Measurements from ENCODE around the gene TUSC2.

Gene TUSC2

GRCh38 chr3:50327943-50328691 is at the start of gene TUSC2:
TSS of gene TUSC2 (minus strand) at chr3:50328223. CDS start at chr3:50328099, 124 bp downstream.
- peak; percentile 88 to 89 for DNase-seq (ENCODE audit: low read depth in 2 of 2)

GRCh38 chr3:50375258-50375931 is 47.4 kb upstream of the TUSC2 start:
- DNase-seq (ENCODE audit: low read depth in 2 of 2): no peak

GRCh38 chr3:50374363-50375257 is 46.6 kb upstream of the TUSC2 start:
- no peak for DNase-seq (ENCODE audit: low read depth in 2 of 2)

- DNase-seq (ENCODE audit: low read depth in 2 of 2): no peak
Observed at GRCh38 chr3:50373146-50374051, 45.4 kb upstream of the TUSC2 start.

- no peak for DNase-seq (ENCODE audit: low read depth in 2 of 2)
Observed at GRCh38 chr3:50372349-50372748, 44.3 kb upstream of the TUSC2 start.

- no peak for DNase-seq (ENCODE audit: low read depth in 2 of 2)
Observed at GRCh38 chr3:50371133-50371685, 43.2 kb upstream of the TUSC2 start.

GRCh38 chr3:50370594-50370993 is 42.6 kb upstream of the TUSC2 start:
- DNase-seq (ENCODE audit: low read depth in 2 of 2): no peak

- no peak for DNase-seq (ENCODE audit: low read depth in 2 of 2)
Observed at GRCh38 chr3:50369012-50369670, 41.1 kb upstream of the TUSC2 start.

GRCh38 chr3:50365842-50366220 is 37.8 kb upstream of the TUSC2 start:
- DNase-seq (ENCODE audit: low read depth in 2 of 2): no peak

- DNase-seq (ENCODE audit: low read depth in 2 of 2): peak; percentile 91 to 95
Observed at GRCh38 chr3:50365080-50365841, 37.2 kb upstream of the TUSC2 start.

- no peak for DNase-seq (ENCODE audit: low read depth in 2 of 2)
Observed at GRCh38 chr3:50364573-50365079, 36.6 kb upstream of the TUSC2 start.

- DNase-seq (ENCODE audit: low read depth in 2 of 2): no peak
Observed at GRCh38 chr3:50359760-50360110, 31.7 kb upstream of the TUSC2 start.

GRCh38 chr3:50358911-50359759 is 31.1 kb upstream of the TUSC2 start, which contains the start of gene TMEM115:
TSS of gene TMEM115 (minus strand) at chr3:50359521. CDS start at chr3:50359063, 458 bp downstream.
- peak; percentile 82 to 91 for DNase-seq (ENCODE audit: low read depth in 2 of 2)

GRCh38 chr3:50358355-50358910 is 30.4 kb upstream of the TUSC2 start:
- no peak for DNase-seq (ENCODE audit: low read depth in 2 of 2)

- no peak for DNase-seq (ENCODE audit: low read depth in 2 of 2)
Observed at GRCh38 chr3:50357481-50357880, 29.5 kb upstream of the TUSC2 start.

- DNase-seq (ENCODE audit: low read depth in 2 of 2): no peak
Observed at GRCh38 chr3:50356553-50356952, 28.5 kb upstream of the TUSC2 start.

GRCh38 chr3:50355829-50356552 is 28.0 kb upstream of the TUSC2 start:
- DNase-seq (ENCODE audit: low read depth in 2 of 2): no peak
